H9 (cell line): ENCODE results near the gene VWF. TPM values are rescaled to one million over a fixed set of nuclear protein-coding genes. Genes with fewer than 3 reads are reported as not detected.

Experiments
- DNase-seq: peaks from one replicate; pipeline ENCODE4 v3.0.0-alpha.2; 2017
- H2AFZ ChIP-seq: one replicate; pipeline ENCODE4 v1.6.1; 2013; ENCODE audit warnings: mild to moderate bottlenecking, low read length, control low read depth, moderate library complexity
- H2AK5ac ChIP-seq: 2 replicates; pipeline ENCODE4 v1.6.1; 2013; ENCODE audit warnings: low read length, control low read depth, mixed read lengths; ENCODE audit not compliant: insufficient read length
- H2BK120ac ChIP-seq: one replicate; pipeline ENCODE4 v1.6.1; 2013; ENCODE audit warnings: low read depth, mild to moderate bottlenecking, low read length, control low read depth, inconsistent platforms; ENCODE audit not compliant: poor library complexity, severe bottlenecking
- H2BK12ac ChIP-seq: 2 replicates; pipeline ENCODE4 v1.6.1; 2013; ENCODE audit warnings: low read length, control low read depth, mixed read lengths, low read depth; ENCODE audit not compliant: insufficient read length
- H2BK15ac ChIP-seq: 2 replicates; pipeline ENCODE4 v1.6.1; 2013; ENCODE audit warnings: low read depth, low read length, control low read depth
- H2BK20ac ChIP-seq: one replicate; pipeline ENCODE4 v1.6.1; 2013; ENCODE audit warnings: low read depth, mild to moderate bottlenecking, low read length, control low read depth, inconsistent platforms; ENCODE audit not compliant: poor library complexity, severe bottlenecking
- H2BK5ac ChIP-seq: 2 replicates; pipeline ENCODE4 v1.6.1; 2013; ENCODE audit warnings: low read length, control low read depth, mixed read lengths; ENCODE audit not compliant: insufficient read length
- H3K14ac ChIP-seq: 2 replicates; pipeline ENCODE4 v1.6.1; 2013; ENCODE audit warnings: low read length, control low read depth; ENCODE audit not compliant: insufficient read depth
- H3K18ac ChIP-seq: 2 replicates; pipeline ENCODE4 v1.6.1; 2013; ENCODE audit warnings: low read depth, mild to moderate bottlenecking, mixed read lengths, low read length, control low read depth; ENCODE audit not compliant: insufficient read length
- H3K23ac ChIP-seq: 2 replicates; pipeline ENCODE4 v1.6.1; 2013; ENCODE audit warnings: low read length, control low read depth, mixed read lengths, low read depth; ENCODE audit not compliant: insufficient read length
- H3K23me2 ChIP-seq: 2 replicates; pipeline ENCODE4 v1.6.1; 2013; ENCODE audit warnings: low read depth, mild to moderate bottlenecking, mixed read lengths, low read length, control low read depth; ENCODE audit not compliant: insufficient read length, poor library complexity, severe bottlenecking
- H3K27ac ChIP-seq: 2 replicates; pipeline ENCODE4 v1.5.1; 2013; ENCODE audit warnings: low read length, control low read depth, mixed read lengths, low read depth; ENCODE audit not compliant: insufficient read length
- H3K27me3 ChIP-seq: 2 replicates; pipeline ENCODE4 v1.6.1; 2013; ENCODE audit warnings: low read length, control low read depth, inconsistent platforms; ENCODE audit not compliant: insufficient read depth
- H3K4ac ChIP-seq: 2 replicates; pipeline ENCODE4 v1.6.1; 2013; ENCODE audit warnings: low read depth, mild to moderate bottlenecking, control low read depth, inconsistent platforms, low read length, moderate library complexity
- H3K4me1 ChIP-seq: 2 replicates; pipeline ENCODE4 v1.6.1; 2013; ENCODE audit warnings: low read length, control low read depth, inconsistent platforms; ENCODE audit not compliant: insufficient read depth
- H3K4me2 ChIP-seq: 2 replicates; pipeline ENCODE4 v1.6.1; 2013; ENCODE audit warnings: low read length, control low read depth, mixed read lengths; ENCODE audit not compliant: insufficient read length, insufficient read depth
- H3K56ac ChIP-seq: 2 replicates; pipeline ENCODE4 v1.6.1; 2013; ENCODE audit warnings: low read depth, mild to moderate bottlenecking, mixed read lengths, low read length, control low read depth; ENCODE audit not compliant: insufficient read length
- H3K79me1 ChIP-seq: 2 replicates; pipeline ENCODE4 v1.6.1; 2013; ENCODE audit warnings: low read depth, mild to moderate bottlenecking, moderate library complexity, low read length, control low read depth, inconsistent platforms; ENCODE audit not compliant: insufficient read depth, poor library complexity, severe bottlenecking
- H3K79me2 ChIP-seq: 2 replicates; pipeline ENCODE4 v1.6.1; 2013; ENCODE audit warnings: low read length, control low read depth, inconsistent platforms; ENCODE audit not compliant: insufficient read depth
- H3K9ac ChIP-seq: 2 replicates; pipeline ENCODE4 v1.6.1; 2013; ENCODE audit warnings: low read length, control low read depth, mixed read lengths; ENCODE audit not compliant: insufficient read length; ENCODE audit errors: extremely low read depth
- H3K9me3 ChIP-seq: one replicate; pipeline ENCODE4 v1.6.1; 2013; ENCODE audit warnings: low read depth, low read length, inconsistent platforms; ENCODE audit not compliant: control insufficient read depth
- H3T11ph ChIP-seq: one replicate; pipeline ENCODE4 v1.6.1; 2013; ENCODE audit warnings: mild to moderate bottlenecking, low read length, control low read depth, inconsistent platforms
- H4K20me1 ChIP-seq: one replicate; pipeline ENCODE4 v1.6.1; 2013; ENCODE audit not compliant: control insufficient read depth, insufficient read length, insufficient read depth
- H4K5ac ChIP-seq: 2 replicates; pipeline ENCODE4 v1.6.1; 2013; ENCODE audit warnings: low read depth, mild to moderate bottlenecking, mixed read lengths, low read length, control low read depth; ENCODE audit not compliant: insufficient read length
- H4K8ac ChIP-seq: replicated peaks from 2 replicates; pipeline ENCODE4 v1.6.1; 2013; ENCODE audit warnings: low read length, control low read depth, mixed read lengths, low read depth; ENCODE audit not compliant: insufficient read length
- H4K91ac ChIP-seq: 2 replicates; pipeline ENCODE4 v1.6.1; 2013; ENCODE audit warnings: low read depth, mild to moderate bottlenecking, moderate library complexity, mixed read lengths, low read length, control low read depth; ENCODE audit not compliant: insufficient read length
- H3K27ac Mint-ChIP-seq, 3 experiments: 2 replicates in 2 of 3; 3 replicates in 1 of 3; pipeline ENCODE4 v1.8.0; 2020 to 2021; ENCODE audit warnings: mixed read lengths in 3 of 3, mild to moderate bottlenecking in 1 of 3, moderate library complexity in 1 of 3
- H3K27me3 Mint-ChIP-seq: 2 replicates; pipeline ENCODE4 v1.8.0; 2021; ENCODE audit warnings: low read depth, mild to moderate bottlenecking, moderate library complexity, mixed read lengths
- H3K36me3 Mint-ChIP-seq, 3 experiments: 2 replicates in 2 of 3; 3 replicates in 1 of 3; pipeline ENCODE4 v1.8.0; 2020 to 2021; ENCODE audit warnings: low read depth in 3 of 3, mixed read lengths in 3 of 3; ENCODE audit not compliant: insufficient read depth in 1 of 3
- H3K4me1 Mint-ChIP-seq, 2 experiments: 2 replicates each; pipeline ENCODE4 v1.8.0; 2020; ENCODE audit warnings: mixed read lengths in 2 of 2
- H3K4me3 Mint-ChIP-seq, 2 experiments: 2 replicates in 1 of 2; 3 replicates in 1 of 2; pipeline ENCODE4 v1.8.0; 2020 to 2021; ENCODE audit warnings: mild to moderate bottlenecking in 2 of 2, mixed read lengths in 2 of 2, moderate library complexity in 1 of 2
- H3K9me3 Mint-ChIP-seq, 2 experiments: 2 replicates in 1 of 2; 3 replicates in 1 of 2; pipeline ENCODE4 v1.8.0; 2020; ENCODE audit warnings: mild to moderate bottlenecking in 2 of 2, mixed read lengths in 2 of 2, moderate library complexity in 1 of 2
- CTCF ChIP-seq: fragments of 200-600 bp; sonication (generic); conservative IDR thresholded peaks from 3 replicates; pipeline ENCODE4 v1.8.0; 2021; ENCODE audit warnings: antibody characterized with exemption, mild to moderate bottlenecking
- WGBS: extraction: QIAGEN DNeasy Blood & Tissue Kit; methylation state at CpG from one replicate; pipeline ENCODE4 v1.1.7; 2013; ENCODE audit warnings: missing lambda C conversion rate, low lambda C conversion rate, mixed read lengths; ENCODE audit not compliant: insufficient read length; ENCODE audit errors: extremely low coverage; 5-methylcytosine and 5-hydroxymethylcytosine counted together
- total RNA-seq: library from RNA; stranded (reverse); gene quantifications from 2 replicates; pipeline ENCODE4 v1.2.1, GENCODE V29; 2021

Gene VWF
- total RNA-seq, 1 experiment from 2014 or later = 0.17 TPM

- no peak overlapping the region for H3K4ac ChIP-seq
- no peak overlapping the region for H3K18ac ChIP-seq
- no peak overlapping the region for H3K4me3 Mint-ChIP-seq
- no peak overlapping the region for H4K8ac ChIP-seq
- H3K27ac Mint-ChIP-seq = no peak overlapping the region
- H3K9me3 ChIP-seq = no peaks in the 10 kb centered on the region
- H2BK5ac ChIP-seq = no peak overlapping the region
- no peaks in the 10 kb centered on the region for H4K20me1 ChIP-seq
- DNase-seq = no peak
- no CpG with 5 or more reads among the region's 1 CpG for WGBS
- no peaks in the 10 kb centered on the region for H3K23me2 ChIP-seq
- H3K14ac ChIP-seq = no peak overlapping the region
- no peak overlapping the region for H3K56ac ChIP-seq
- H4K5ac ChIP-seq = no peak overlapping the region
- peaks cover 2% of the 10 kb centered on the region; the same call in 1 of the 2 replicates for H3K27me3 Mint-ChIP-seq
- no peak overlapping the region for H2BK120ac ChIP-seq
- no peak overlapping the region for H2BK12ac ChIP-seq
- H3K23ac ChIP-seq = no peak overlapping the region
- H3K36me3 Mint-ChIP-seq = no peaks in the 10 kb centered on the region; a peak in 1 of 7 replicates
- no peak overlapping the region for H3K27ac ChIP-seq
- no peak for TF ChIP-seq CTCF
- H3K4me1 ChIP-seq = no peaks in the 10 kb centered on the region
- H3K9me3 Mint-ChIP-seq = no peaks in the 10 kb centered on the region; a peak in 1 of 5 replicates
- no peak overlapping the region for H2BK15ac ChIP-seq
- no peak overlapping the region for H3T11ph ChIP-seq
- H3K27me3 ChIP-seq = no peaks in the 10 kb centered on the region
- H2AK5ac ChIP-seq = no peak overlapping the region
- no peak overlapping the region for H3K9ac ChIP-seq
- H3K79me2 ChIP-seq = no peaks in the 10 kb centered on the region
- peaks cover 25 to 29% of the 10 kb centered on the region in 2 experiments for H3K4me1 Mint-ChIP-seq
- no peaks in the 10 kb centered on the region for H3K79me1 ChIP-seq
- no peak overlapping the region for H4K91ac ChIP-seq
- no peak overlapping the region for H2AFZ ChIP-seq
- no peak overlapping the region for H3K4me2 ChIP-seq
- H2BK20ac ChIP-seq = no peak overlapping the region
Observed at GRCh38 chr12:6066651-6067050, 57.8 kb downstream of the VWF start.
